Suppressor macrophage treated with lipopolysaccharide for 4 hours (primary cell): Measurements from ENCODE around the gene BTNL8.
"Not testable (repeated sequence)": the region's sequence is repeated elsewhere in the genome, so short reads cannot be mapped to it uniquely, and the experiment has no call there.

ENCODE experiments used
- DNase-seq: peaks from one replicate; pipeline ENCODE4 v3.0.0-alpha.2; 2020

The BTNL8 gene

DNA sequence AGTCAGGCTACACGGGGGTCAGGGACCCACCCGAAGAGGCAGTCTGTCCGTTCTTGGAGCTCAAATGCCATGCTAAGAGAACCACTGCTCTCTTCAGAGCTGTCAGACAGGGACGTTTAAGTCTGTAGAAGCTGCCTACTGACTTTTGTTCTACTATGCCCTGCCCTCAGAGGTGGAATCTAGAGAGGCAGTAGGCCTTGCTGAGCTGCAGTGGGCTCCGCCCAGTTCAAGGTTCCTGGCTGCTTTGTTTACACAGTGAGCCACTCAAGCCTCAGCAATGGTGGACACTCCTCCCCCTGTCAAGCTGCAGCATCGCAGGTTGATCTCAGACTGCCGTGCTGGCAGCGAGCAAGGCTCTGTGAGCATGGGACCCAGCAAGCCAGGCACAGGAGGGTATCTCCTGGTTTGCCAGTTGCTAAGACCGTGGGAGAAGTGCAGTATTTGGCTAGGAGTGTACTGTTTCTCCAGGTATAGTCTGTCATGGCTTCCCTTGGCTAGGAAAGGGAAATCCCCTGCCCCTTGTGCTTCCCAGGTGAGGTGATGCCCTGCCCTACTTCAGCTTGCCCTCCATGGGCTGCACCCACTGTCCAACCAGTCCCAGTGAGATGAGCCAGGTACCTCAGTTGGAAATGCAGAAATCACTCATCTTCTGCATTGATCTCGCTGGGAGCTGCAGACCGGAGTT lies 13.0 kb upstream of the BTNL8 start:
- DNase-seq: not testable (repeated sequence)

DNA sequence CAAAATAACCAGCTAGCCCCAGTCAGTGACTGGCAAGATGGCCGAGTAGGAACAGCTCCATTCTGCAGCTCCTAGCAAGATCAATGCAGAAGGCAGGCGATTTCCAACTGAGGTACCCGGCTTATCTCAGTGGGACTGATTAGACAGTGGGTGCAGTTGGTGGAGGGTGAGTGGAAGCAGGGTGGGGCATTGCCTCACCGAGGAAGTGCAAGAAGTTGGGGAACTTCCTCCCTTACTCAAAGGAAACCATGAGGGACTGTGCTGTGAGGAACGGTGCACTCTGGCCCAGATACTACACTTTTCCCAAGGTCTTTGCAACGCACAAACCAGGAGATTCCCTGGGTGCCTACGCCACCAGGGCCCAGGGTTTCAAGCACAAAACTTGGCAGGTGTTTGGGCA lies 9.6 kb upstream of the BTNL8 start:
- peak; percentile 18 for DNase-seq

DNA sequence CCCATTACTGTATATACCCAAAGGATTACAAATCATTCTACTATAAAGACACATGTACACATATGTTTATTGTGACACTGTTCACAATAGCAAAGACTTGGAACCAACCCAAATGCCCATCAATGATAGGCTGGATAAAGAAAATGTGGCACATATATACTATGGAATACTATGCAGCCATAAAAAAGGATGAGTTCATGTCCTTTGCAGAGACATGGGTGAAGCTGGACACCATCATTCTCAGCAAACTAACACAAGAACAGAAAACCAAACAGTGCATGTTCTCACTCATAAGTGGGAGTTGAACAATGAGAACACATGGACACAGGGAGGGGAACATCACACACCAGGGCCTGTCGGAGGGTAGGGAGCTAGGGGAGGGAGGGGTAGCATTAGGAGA lies 3.6 kb upstream of the BTNL8 start:
- not testable (repeated sequence) for DNase-seq

DNA sequence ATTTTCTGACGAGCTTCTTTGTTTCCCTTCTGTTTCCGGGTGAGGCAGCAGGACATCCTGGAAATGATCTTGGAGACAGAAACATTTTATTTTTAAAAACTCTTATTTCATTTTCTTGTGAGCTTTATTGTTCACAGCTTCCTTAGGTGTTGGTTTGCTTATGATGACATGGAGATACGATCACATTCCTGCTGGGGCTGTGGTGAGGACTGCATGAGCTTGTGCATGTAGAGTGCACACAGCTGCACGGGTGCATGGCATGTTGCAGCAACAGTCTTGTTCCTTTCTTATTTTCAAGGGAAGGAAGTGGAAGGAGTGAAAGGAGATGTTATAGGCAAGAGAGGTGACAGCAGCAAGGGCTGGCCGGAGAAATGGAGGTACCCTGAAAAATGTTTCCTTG lies 1.2 kb downstream of the BTNL8 start:
- DNase-seq: no peak

GRCh38 chr5:180901319-180902009 lies 2.5 kb downstream of the BTNL8 start:
- DNase-seq: no peak

- no peak for DNase-seq
These were observed 9.4 kb downstream of the BTNL8 start for GRCh38 chr5:180908400-180908799.

GRCh38 chr5:180908998-180909731 lies 10.2 kb downstream of the BTNL8 start:
- peak; percentile 15 for DNase-seq

DNA sequence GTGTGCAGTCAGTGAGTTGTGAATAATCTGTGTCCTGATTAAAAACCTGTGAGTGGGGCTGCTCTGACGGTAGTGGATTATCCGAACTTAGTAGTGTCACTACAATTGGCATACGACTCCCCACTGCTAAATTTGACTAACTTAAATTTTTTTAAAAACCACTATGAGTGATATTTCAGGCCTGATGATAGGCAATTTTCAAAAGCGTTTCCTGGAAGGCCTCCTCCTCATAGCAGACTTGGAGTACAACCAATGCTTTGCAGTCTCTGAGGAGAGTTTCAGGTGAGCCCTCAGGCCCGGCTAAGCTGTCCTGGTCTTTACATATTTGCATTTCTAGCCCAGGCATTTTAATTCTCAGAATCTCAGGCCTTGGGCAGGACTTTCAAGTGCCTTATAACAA lies 10.8 kb downstream of the BTNL8 start:
- DNase-seq: no peak

- DNase-seq: no peak
These were observed 11.2 kb downstream of the BTNL8 start for GRCh38 chr5:180910182-180910581.

DNA sequence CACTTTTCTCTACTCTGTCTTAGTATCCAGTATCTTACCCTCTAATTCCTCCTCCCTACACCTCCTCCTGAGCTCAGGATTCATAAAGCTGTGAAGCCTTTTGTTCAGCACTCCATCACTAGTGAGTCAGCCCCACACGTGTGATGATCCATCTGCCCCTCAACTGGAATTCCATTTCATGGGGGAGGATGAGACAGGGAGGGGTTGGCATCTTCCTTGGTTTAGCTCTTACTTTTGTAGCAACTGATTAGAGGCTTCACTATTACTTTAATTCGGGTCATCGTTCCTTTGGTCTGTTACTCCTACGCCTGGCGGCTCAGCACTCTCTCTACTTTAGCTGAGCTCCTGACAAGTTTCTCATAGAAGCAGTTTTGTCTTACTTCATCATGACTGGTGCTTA lies 11.8 kb downstream of the BTNL8 start:
- no peak for DNase-seq

GRCh38 chr5:180914646-180915045 lies 15.7 kb downstream of the BTNL8 start:
- DNase-seq: no peak

GRCh38 chr5:180915924-180916323 lies 17.0 kb downstream of the BTNL8 start:
- no peak for DNase-seq

GRCh38 chr5:180918380-180918779 lies 19.4 kb downstream of the BTNL8 start:
- no peak for DNase-seq

DNA sequence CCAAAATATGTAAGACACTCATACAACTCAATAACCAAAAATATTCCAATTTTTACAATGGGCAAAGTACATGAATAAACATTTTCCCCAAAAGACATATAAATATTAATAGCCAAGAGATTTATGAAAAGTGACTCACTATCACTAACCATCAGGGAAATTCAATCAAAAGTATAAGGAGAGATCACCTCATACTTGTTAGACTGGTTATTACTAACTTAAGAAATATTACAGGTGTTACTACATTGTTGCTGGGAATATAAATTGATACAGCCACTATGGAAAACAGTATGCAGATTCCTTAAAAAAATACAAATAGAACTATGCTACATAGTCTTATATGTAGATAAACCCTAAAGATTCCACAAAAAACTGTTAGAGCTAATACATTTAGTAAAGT lies 21.8 kb downstream of the BTNL8 start:
- no peak for DNase-seq

DNA sequence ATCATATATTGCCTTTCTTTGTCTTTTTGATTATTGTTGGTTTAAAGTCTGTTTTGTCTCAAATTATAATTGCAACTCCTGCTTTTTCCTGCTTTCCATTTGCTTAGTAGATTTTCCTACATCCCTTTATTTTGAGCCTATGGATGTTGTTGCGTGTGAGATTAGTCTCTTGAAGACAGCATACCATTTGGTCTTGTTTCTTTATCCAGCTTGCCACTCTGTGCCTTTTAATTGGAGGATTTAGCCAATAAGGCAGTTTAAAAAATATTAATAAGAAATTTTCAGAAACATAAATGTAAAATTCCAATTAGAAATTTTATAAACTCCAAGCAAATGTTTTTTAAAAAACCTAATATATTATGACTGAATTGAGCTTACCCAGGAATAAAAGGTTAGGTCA lies 24.0 kb downstream of the BTNL8 start:
- no peak for DNase-seq

- no peak for DNase-seq
These were observed 33.7 kb downstream of the BTNL8 start for GRCh38 chr5:180932660-180933059.

DNA sequence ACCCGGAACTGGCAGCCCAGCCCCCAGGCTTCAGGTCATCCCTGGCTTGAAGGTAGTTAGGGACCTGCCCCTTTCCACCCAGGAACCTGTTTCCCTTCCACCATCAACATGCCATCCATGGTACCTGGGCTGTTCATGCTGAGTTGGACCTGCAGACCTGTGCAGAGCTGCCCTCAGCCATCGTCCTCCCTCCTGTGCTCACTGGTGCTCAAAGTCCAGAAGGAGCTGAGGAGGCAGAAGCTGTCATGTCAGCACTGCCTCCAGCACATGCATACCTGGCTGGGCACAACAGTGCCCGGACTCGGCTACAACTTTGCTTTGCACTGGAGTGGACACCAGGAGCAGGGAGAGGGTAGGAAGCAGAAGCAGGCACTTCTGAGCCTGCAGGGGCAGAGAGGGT lies 36.2 kb downstream of the BTNL8 start:
- no peak for DNase-seq

DNA sequence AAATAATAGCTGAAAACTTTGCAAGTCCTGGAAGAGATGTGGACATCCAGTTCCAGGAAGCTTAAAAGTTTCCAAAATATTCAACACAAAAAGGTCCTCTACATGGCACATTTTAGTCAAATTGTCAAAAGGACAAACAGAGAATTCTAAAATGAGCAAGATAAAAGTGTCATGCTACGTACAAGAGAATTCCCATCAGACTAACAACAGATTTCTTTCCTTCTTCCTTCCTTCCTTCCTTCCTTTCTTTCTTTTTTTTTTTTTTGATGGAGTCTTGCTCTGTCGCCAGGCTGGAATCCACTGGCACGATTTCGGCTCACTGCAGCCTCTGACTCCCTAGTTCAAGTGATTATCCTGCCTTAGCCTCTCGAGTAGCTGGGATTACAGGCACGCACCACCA lies 39.3 kb downstream of the BTNL8 start:
- no peak for DNase-seq

- no peak for DNase-seq
These were observed 51.5 kb downstream of the BTNL8 start for GRCh38 chr5:180950291-180950949.

DNA sequence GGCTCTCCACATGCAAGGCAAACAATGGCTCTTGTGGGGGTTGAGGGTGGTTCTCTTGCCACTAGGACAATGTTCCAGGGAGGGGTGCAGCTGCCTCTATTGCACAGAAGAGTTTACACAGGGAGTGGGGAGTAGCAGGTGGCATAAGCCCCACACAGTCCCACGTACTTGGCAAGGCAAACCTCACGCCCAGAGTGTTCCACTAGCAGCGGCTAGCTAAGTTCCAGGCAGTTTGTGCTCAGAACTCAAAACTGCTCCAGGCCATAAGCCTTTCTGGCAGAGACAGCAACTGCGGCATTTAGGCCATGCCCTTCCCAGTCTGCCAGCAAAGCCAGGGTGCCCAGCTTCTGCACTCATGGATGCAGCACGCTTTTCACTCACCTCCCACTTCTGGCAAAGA lies 60.7 kb downstream of the BTNL8 start:
- no peak for DNase-seq

GRCh38 chr5:180960209-180960608 lies 61.2 kb downstream of the BTNL8 start:
- no peak for DNase-seq

DNA sequence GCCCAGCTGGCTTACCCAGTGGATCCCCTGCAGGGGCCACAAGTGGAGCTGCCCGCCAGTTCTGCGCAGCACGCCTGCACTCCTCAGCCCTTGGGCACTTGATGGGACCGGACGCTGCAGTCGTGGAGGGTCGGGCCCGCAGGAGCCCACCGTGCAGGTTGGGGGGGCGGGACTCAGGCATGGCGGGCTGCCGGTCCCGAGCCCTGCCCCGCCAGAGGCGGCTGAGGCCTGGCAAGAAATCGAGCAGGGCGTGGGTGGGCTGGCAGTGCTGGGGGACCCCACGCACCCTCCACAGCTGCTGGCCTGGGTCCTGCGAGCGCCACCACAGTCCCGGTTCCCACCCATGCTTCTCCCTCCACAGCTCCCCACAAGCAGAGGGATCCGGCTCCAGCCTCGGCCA lies 70.4 kb downstream of the BTNL8 start:
- DNase-seq: no peak

GRCh38 chr5:180970336-180970735 lies 71.4 kb downstream of the BTNL8 start:
- DNase-seq: no peak

GRCh38 chr5:180970875-180971274 lies 71.9 kb downstream of the BTNL8 start:
- DNase-seq: no peak
